HCT116 (cell line): ENCODE data around the gene ITSN1. TPM values are rescaled to one million over a fixed set of nuclear protein-coding genes. Genes with fewer than 3 reads are reported as not detected.

ENCODE experiments used
- ATAC-seq: fragments of 200-7000 bp; cut with Tn5 transposase; 2 replicates; pipeline ENCODE4 v1.9.1; 2020; ENCODE audit warnings: mild to moderate bottlenecking, moderate library complexity
- BruUV-seq: library from RNA; stranded (reverse); fragments of 400-500 nt; replicated peaks from 2 replicates; lab custom pipeline; 2021; lab: Mats Ljungman, UMichigan
- CTCF ChIA-PET: fragments of 300-600 bp; sonication (Branson Sonifier 250); formaldehyde crosslinking; loops from one replicate; lab custom pipeline; 2021; ENCODE audit warnings: antibody characterized with exemption; lab: Charles Lee
- POLR2A ChIA-PET: fragments of 300-600, 350-600 bp; sonication (Branson Sonifier 250); formaldehyde crosslinking; loops from one replicate; lab custom pipeline; 2021; ENCODE audit warnings: antibody characterized with exemption; lab: Charles Lee
- RAD21 ChIA-PET, 2 experiments: fragments of 300-600 bp; sonication (Branson Sonifier 250); formaldehyde crosslinking; loops; one replicate each; lab custom pipeline; 2023; ENCODE audit warnings: low total read pairs in 2 of 2; ENCODE audit not compliant: uncharacterized antibody in 2 of 2, unreplicated experiment in 2 of 2, low non-redundant PET in 1 of 2; lab: Charles Lee
- DNase-seq: peaks from one replicate; pipeline ENCODE4 v3.0.0-alpha.2; 2010; ENCODE audit warnings: low read depth, low spot score
- H2AFZ ChIP-seq: fragments of 200-600 bp; shearing (Covaris generic), sonication (generic); 2 replicates; pipeline ENCODE4 v1.6.1; 2017; ENCODE audit warnings: low read depth, mixed run types, mixed read lengths, antibody characterized with exemption, low read length; ENCODE audit not compliant: poor library complexity, severe bottlenecking
- H3K27ac ChIP-seq: 2 replicates; pipeline ENCODE4 v1.5.1; 2012; ENCODE audit warnings: low read depth, low read length
- H3K27me3 ChIP-seq: fragments of 200-600 bp; sonication (generic); 2 replicates; pipeline ENCODE4 v1.6.1; 2016; ENCODE audit warnings: mixed run types, low read length, mixed read lengths; ENCODE audit not compliant: insufficient read depth
- H3K36me3 ChIP-seq, 2 experiments: fragments of 200-500 bp in 1 of 2; fragments of 200-600 bp in 1 of 2; sonication (Bioruptor generic) in 1 of 2; sonication (generic) in 1 of 2; 2 replicates each; pipeline versions ENCODE4 v1.5.1 to v1.6.1; 2014 to 2016; ENCODE audit warnings: low read length in 2 of 2, inconsistent platforms in 1 of 2, mixed read lengths in 1 of 2, mixed run types in 1 of 2; ENCODE audit not compliant: insufficient read depth in 2 of 2, control insufficient read depth in 1 of 2
- H3K4me1 ChIP-seq, 2 experiments: fragments of 200-600 bp in 1 of 2; sonication (generic) in 1 of 2; 2 replicates each; pipeline versions ENCODE4 v1.5.1 to v1.6.1; 2012 to 2017; ENCODE audit warnings: low read length in 2 of 2, inconsistent platforms in 1 of 2, mild to moderate bottlenecking in 1 of 2, mixed read lengths in 1 of 2, mixed run types in 1 of 2, moderate library complexity in 1 of 2; ENCODE audit not compliant: insufficient read depth in 2 of 2, control insufficient read depth in 1 of 2
- H3K4me2 ChIP-seq: fragments of 200-600 bp; sonication (generic); 2 replicates; pipeline ENCODE4 v1.6.1; 2017; ENCODE audit warnings: mixed run types, low read length, mixed read lengths
- H3K4me3 ChIP-seq, 2 experiments: fragments of 200-600 bp in 1 of 2; sonication (generic) in 1 of 2; replicated peaks in 1 of 2; 2 replicates each; pipeline ENCODE4 v1.5.1; 2011 to 2016; ENCODE audit warnings: low read length in 2 of 2, control low read depth in 1 of 2, low read depth in 1 of 2, mild to moderate bottlenecking in 1 of 2, mixed read lengths in 1 of 2, mixed run types in 1 of 2
- H3K79me2 ChIP-seq: fragments of 200-600 bp; sonication (generic); 2 replicates; pipeline ENCODE4 v1.6.1; 2017; ENCODE audit warnings: mild to moderate bottlenecking, mixed run types, low read length, moderate library complexity, mixed read lengths; ENCODE audit not compliant: insufficient read depth
- H3K9ac ChIP-seq: fragments of 200-600 bp; sonication (generic); 2 replicates; pipeline ENCODE4 v1.6.1; 2016; ENCODE audit warnings: low read length, mixed read lengths
- H3K9me2 ChIP-seq: fragments of 200-600 bp; sonication (generic), shearing (Covaris generic); 2 replicates; pipeline ENCODE4 v1.6.1; 2017; ENCODE audit warnings: mixed run types, mild to moderate bottlenecking, moderate library complexity; ENCODE audit not compliant: insufficient read depth
- H3K9me3 ChIP-seq, 2 experiments: fragments of 200-500 bp in 1 of 2; fragments of 200-600 bp in 1 of 2; sonication (Bioruptor generic) in 1 of 2; sonication (generic) in 1 of 2; 2 replicates each; pipeline ENCODE4 v1.6.1; 2014 to 2017; ENCODE audit warnings: low read length in 2 of 2, mixed read lengths in 2 of 2, inconsistent platforms in 1 of 2, low read depth in 1 of 2, mild to moderate bottlenecking in 1 of 2, mixed run types in 1 of 2, moderate library complexity in 1 of 2; ENCODE audit not compliant: control insufficient read depth in 1 of 2, insufficient read depth in 1 of 2
- H4K20me1 ChIP-seq: fragments of 200-600 bp; sonication (generic), shearing (Covaris generic); 2 replicates; pipeline ENCODE4 v1.6.1; 2017; ENCODE audit warnings: mixed run types, mild to moderate bottlenecking, moderate library complexity; ENCODE audit not compliant: insufficient read depth
- ELF1 ChIP-seq: IDR thresholded peaks from 2 replicates; pipeline ENCODE4 v1.6.1; 2012; ENCODE audit warnings: low read depth, borderline replicate concordance
- JUND ChIP-seq: IDR thresholded peaks from 2 replicates; pipeline ENCODE4 v1.6.1; 2012
- POLR2AphosphoS5 ChIP-seq: IDR thresholded peaks from 2 replicates; pipeline ENCODE4 v1.6.1; 2011; ENCODE audit warnings: mild to moderate bottlenecking, low read depth, low read length, moderate library complexity
- RAD21 ChIP-seq: IDR thresholded peaks from 2 replicates; pipeline ENCODE4 v1.6.1; 2012; ENCODE audit warnings: low read depth, mild to moderate bottlenecking
- SIN3A ChIP-seq: IDR thresholded peaks from 2 replicates; pipeline ENCODE4 v1.6.1; 2012; ENCODE audit warnings: low read depth
- ZFX ChIP-seq: fragments of 450-650 bp; IDR thresholded peaks from 2 replicates; pipeline ENCODE4 v1.6.1; 2017
- ZNF274 ChIP-seq: fragments of 200-500 bp; sonication (Bioruptor generic); IDR thresholded peaks from 2 replicates; pipeline ENCODE4 v1.6.1; 2014; ENCODE audit warnings: mild to moderate bottlenecking, low read depth, low read length, inconsistent platforms
- intact Hi-C: fragments of 100-400 bp; cut with micrococcal nuclease; formaldehyde crosslinking; loops from 2 replicates; pipeline ENCODE4 v1.10.0; 2022
- total RNA-seq: library from RNA; stranded (reverse); gene quantifications from one replicate; pipeline ENCODE4 v1.2.1, GENCODE V29; 2021; ENCODE audit not compliant: unreplicated experiment
- TF ChIP-seq, protein P1 (sequence below), 3 experiments: fragments of 200-600 bp in 1 of 3; sonication (generic) in 1 of 3; IDR thresholded peaks in 2 of 3; conservative IDR thresholded peaks in 1 of 3; 2 replicates each; pipeline ENCODE4 v1.5.1; 2012 to 2017; ENCODE audit warnings: low read depth in 2 of 3, low read length in 2 of 3, antibody characterized with exemption in 1 of 3, borderline replicate concordance in 1 of 3, control low read depth in 1 of 3, mild to moderate bottlenecking in 1 of 3, mixed read lengths in 1 of 3, mixed run types in 1 of 3, moderate library complexity in 1 of 3; ENCODE audit not compliant: insufficient read depth in 1 of 3
- TF ChIP-seq, protein P2 (sequence below): IDR thresholded peaks from 2 replicates; pipeline ENCODE4 v1.6.1; 2012; ENCODE audit warnings: low read depth

Gene ITSN1
- total RNA-seq, 1 experiment from 2014 or later: 25.8 TPM

- TF ChIP-seq, protein P1, sequence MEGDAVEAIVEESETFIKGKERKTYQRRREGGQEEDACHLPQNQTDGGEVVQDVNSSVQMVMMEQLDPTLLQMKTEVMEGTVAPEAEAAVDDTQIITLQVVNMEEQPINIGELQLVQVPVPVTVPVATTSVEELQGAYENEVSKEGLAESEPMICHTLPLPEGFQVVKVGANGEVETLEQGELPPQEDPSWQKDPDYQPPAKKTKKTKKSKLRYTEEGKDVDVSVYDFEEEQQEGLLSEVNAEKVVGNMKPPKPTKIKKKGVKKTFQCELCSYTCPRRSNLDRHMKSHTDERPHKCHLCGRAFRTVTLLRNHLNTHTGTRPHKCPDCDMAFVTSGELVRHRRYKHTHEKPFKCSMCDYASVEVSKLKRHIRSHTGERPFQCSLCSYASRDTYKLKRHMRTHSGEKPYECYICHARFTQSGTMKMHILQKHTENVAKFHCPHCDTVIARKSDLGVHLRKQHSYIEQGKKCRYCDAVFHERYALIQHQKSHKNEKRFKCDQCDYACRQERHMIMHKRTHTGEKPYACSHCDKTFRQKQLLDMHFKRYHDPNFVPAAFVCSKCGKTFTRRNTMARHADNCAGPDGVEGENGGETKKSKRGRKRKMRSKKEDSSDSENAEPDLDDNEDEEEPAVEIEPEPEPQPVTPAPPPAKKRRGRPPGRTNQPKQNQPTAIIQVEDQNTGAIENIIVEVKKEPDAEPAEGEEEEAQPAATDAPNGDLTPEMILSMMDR (IDR thresholded peaks at IDR 0.05 in 2 of 3, conservative IDR thresholded peaks at IDR 0.05 in 1 of 3; ENCODE audit: borderline replicate concordance in 1 of 3, insufficient read depth in 1 of 3, low read depth in 2 of 3, low read length in 2 of 3): no peak
- TF ChIP-seq JUND (no peak), ZFX (no peak), RAD21 (no peak), ZNF274 (no peak), SIN3A (no peak)
- TF ChIP-seq, protein P2, sequence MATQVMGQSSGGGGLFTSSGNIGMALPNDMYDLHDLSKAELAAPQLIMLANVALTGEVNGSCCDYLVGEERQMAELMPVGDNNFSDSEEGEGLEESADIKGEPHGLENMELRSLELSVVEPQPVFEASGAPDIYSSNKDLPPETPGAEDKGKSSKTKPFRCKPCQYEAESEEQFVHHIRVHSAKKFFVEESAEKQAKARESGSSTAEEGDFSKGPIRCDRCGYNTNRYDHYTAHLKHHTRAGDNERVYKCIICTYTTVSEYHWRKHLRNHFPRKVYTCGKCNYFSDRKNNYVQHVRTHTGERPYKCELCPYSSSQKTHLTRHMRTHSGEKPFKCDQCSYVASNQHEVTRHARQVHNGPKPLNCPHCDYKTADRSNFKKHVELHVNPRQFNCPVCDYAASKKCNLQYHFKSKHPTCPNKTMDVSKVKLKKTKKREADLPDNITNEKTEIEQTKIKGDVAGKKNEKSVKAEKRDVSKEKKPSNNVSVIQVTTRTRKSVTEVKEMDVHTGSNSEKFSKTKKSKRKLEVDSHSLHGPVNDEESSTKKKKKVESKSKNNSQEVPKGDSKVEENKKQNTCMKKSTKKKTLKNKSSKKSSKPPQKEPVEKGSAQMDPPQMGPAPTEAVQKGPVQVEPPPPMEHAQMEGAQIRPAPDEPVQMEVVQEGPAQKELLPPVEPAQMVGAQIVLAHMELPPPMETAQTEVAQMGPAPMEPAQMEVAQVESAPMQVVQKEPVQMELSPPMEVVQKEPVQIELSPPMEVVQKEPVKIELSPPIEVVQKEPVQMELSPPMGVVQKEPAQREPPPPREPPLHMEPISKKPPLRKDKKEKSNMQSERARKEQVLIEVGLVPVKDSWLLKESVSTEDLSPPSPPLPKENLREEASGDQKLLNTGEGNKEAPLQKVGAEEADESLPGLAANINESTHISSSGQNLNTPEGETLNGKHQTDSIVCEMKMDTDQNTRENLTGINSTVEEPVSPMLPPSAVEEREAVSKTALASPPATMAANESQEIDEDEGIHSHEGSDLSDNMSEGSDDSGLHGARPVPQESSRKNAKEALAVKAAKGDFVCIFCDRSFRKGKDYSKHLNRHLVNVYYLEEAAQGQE: no peak
- TF ChIP-seq, all 23 proteins: peak for 0
These were observed 66.6 kb downstream of the ITSN1 start (continued) for GRCh38 chr21:33708874-33709273.

DNA sequence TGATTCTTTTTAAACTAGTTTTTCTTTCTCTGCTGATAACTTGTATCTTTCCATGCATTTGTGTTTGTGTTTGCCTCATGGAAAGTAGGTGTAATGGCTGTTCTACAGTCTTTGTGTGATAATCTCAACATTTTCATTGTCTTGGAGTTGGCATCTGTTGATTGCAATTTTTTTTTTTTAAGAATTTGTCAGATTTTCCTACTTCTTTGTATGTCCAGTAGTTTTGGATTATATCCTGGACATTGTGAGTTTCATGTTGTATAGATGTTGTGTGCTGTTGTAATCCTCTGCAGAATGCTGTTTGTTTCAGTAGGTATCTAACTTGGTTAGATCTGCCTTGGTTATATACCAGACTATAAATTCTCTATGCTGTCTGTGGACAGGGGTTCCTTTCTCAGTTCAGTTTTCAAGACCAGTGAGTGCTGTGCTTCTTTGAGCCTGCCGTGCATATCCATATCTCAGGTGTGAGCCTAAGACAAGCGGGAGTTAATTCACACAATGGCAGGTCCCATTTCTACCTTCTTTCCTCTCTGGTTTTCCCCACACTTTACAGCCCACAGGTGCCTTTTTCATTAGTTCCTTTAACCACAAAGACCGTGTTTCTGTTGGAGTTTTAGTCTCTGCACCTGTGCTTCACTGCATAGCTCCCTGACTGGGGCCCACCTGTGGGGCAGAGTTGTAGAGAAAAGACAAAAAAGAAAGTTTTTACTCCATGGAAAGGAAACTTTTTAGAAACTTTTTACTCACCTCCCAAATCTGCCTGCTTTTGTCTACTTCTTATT lies 69.9 kb downstream of the ITSN1 start:
- no peaks in the 10 kb centered on the region for H3K36me3 ChIP-seq
- DNase-seq (no peak), ATAC-seq (no peak)
- ChIA-PET RAD21 (no interaction called here), CTCF (no interaction called here), POLR2A (no interaction called here)
- H3K4me3 ChIP-seq: no peak overlapping the region
- no peak overlapping the region for H3K9ac ChIP-seq
- H2AFZ ChIP-seq: no peak overlapping the region
- H3K27me3 ChIP-seq: no peaks in the 10 kb centered on the region
- H4K20me1 ChIP-seq: no peaks in the 10 kb centered on the region; the same call in 1 of the 2 replicates
- H3K4me1 ChIP-seq: peaks cover 0 to 10% of the 10 kb centered on the region in 2 experiments; a peak in 2 of 4 replicates
- H3K79me2 ChIP-seq: peaks cover 21% of the 10 kb centered on the region
- no peak overlapping the region for H3K4me2 ChIP-seq
- intact Hi-C loops: no loop called here
- H3K9me2 ChIP-seq: no peaks in the 10 kb centered on the region
- no peak for TF ChIP-seq ELF1
- no peak for TF ChIP-seq POLR2AphosphoS5
- BruUV-seq: no TSS peak
- no peaks in the 10 kb centered on the region for H3K9me3 ChIP-seq
- H3K27ac ChIP-seq: no peak overlapping the region
